ENCODE measurements around the gene SLC9A2.

The SLC9A2 gene

GRCh38 chr2:102620332-102620731 lies 979 bp downstream of the SLC9A2 start:
- DNase-seq (ENCODE audit: low read depth in 2 of 2): no peak

GRCh38 chr2:102621630-102622029 lies 2.3 kb downstream of the SLC9A2 start:
- DNase-seq (ENCODE audit: low read depth in 2 of 2): no peak

GRCh38 chr2:102622646-102623045 lies 3.3 kb downstream of the SLC9A2 start:
- no peak for DNase-seq (ENCODE audit: low read depth in 2 of 2)

- DNase-seq (ENCODE audit: low read depth in 2 of 2): no peak
These were observed 11.1 kb downstream of the SLC9A2 start for GRCh38 chr2:102630458-102630857.

GRCh38 chr2:102632380-102633175 lies 13.2 kb downstream of the SLC9A2 start:
- DNase-seq (ENCODE audit: low read depth in 2 of 2): no peak

- DNase-seq (ENCODE audit: low read depth in 2 of 2): no peak
These were observed 15.5 kb downstream of the SLC9A2 start for GRCh38 chr2:102634831-102635241.

- DNase-seq (ENCODE audit: low read depth in 2 of 2): no peak
These were observed 16.0 kb downstream of the SLC9A2 start for GRCh38 chr2:102635317-102635716.

- DNase-seq (ENCODE audit: low read depth in 2 of 2): no peak
These were observed 17.0 kb downstream of the SLC9A2 start for GRCh38 chr2:102636283-102636907.

GRCh38 chr2:102637358-102637757 lies 18.0 kb downstream of the SLC9A2 start:
- no peak for DNase-seq (ENCODE audit: low read depth in 2 of 2)

GRCh38 chr2:102639429-102639828 lies 20.1 kb downstream of the SLC9A2 start:
- DNase-seq (ENCODE audit: low read depth in 2 of 2): no peak

- no peak for DNase-seq (ENCODE audit: low read depth in 2 of 2)
These were observed 32.8 kb downstream of the SLC9A2 start for GRCh38 chr2:102652126-102652525.

GRCh38 chr2:102657770-102658169 lies 38.4 kb downstream of the SLC9A2 start:
- peak in 1 of 2 donors; percentile 15 for DNase-seq (ENCODE audit: low read depth in 2 of 2)

- no peak for DNase-seq (ENCODE audit: low read depth in 2 of 2)
These were observed 40.7 kb downstream of the SLC9A2 start for GRCh38 chr2:102660070-102660469.

GRCh38 chr2:102660574-102660973 lies 41.2 kb downstream of the SLC9A2 start:
- DNase-seq (ENCODE audit: low read depth in 2 of 2): no peak

GRCh38 chr2:102661846-102662245 lies 42.5 kb downstream of the SLC9A2 start:
- no peak for DNase-seq (ENCODE audit: low read depth in 2 of 2)

- no peak for DNase-seq (ENCODE audit: low read depth in 2 of 2)
These were observed 43.5 kb downstream of the SLC9A2 start for GRCh38 chr2:102662833-102663232.

GRCh38 chr2:102663381-102663780 lies 44.0 kb downstream of the SLC9A2 start:
- no peak for DNase-seq (ENCODE audit: low read depth in 2 of 2)

GRCh38 chr2:102664471-102664909 lies 45.1 kb downstream of the SLC9A2 start:
- DNase-seq (ENCODE audit: low read depth in 2 of 2): peak; percentile 37 to 46

GRCh38 chr2:102667072-102667471 lies 47.7 kb downstream of the SLC9A2 start:
- no peak for DNase-seq (ENCODE audit: low read depth in 2 of 2)

GRCh38 chr2:102668171-102668570 lies 48.8 kb downstream of the SLC9A2 start:
- no peak for DNase-seq (ENCODE audit: low read depth in 2 of 2)

GRCh38 chr2:102669401-102669800 lies 50.0 kb downstream of the SLC9A2 start:
- DNase-seq (ENCODE audit: low read depth in 2 of 2): no peak

GRCh38 chr2:102672107-102672776 lies 52.9 kb downstream of the SLC9A2 start:
- DNase-seq (ENCODE audit: low read depth in 2 of 2): no peak

- DNase-seq (ENCODE audit: low read depth in 2 of 2): no peak
These were observed 55.0 kb downstream of the SLC9A2 start for GRCh38 chr2:102674370-102674769.
